ENCODE results near the gene PUSL1.

DNA sequence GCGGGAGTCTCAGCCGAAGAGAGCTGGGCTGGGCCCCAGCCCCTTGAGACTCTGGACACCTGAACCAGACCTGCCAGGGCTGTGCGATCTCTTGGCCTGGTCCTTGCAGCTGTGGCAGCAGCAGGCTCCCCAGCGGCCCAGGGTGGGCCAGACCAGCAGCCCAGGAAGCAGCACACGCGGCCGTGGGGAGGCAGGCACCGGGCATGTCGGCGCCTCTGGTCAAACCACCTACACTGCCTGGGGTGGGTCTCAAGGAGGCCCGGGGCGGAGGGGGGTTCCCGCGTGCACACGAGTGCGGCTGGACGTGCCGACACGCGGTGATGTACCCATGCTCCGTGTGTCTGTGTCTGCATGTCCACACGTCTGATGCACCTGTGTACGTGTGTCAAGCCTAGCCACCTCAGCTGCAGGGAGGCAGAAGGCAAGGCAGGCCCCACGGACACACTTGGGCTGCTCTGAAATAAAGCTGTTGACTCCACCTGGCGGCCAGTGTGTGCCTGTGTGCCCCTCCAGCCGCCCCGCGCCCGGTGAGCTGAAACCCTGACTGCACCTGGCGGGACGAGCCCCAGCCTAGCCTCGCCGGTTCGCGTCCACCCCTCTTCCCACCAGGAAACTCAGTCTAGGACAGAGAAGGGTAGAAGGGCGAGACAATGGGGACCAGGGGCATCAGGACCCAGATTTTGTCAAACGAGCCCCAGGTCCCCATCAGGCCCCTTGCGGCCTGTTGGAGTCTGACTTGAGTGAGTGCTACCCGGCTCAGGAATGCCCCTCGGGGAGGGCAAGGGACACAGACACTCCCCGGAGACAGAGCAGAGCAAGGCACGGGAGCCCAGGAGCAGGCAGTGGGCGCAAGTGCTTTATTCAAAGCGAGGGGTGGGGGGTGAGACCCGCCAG is 16.6 kb upstream of the PUSL1 start:
- TF ChIP-seq POLR2AphosphoS5 (IDR thresholded peaks at IDR 0.05; ENCODE audit: low read depth, low read length) (no peak), TAF1 (IDR thresholded peaks at IDR 0.05; ENCODE audit: borderline replicate concordance, insufficient read depth, low read length) (no peak)
- TF ChIP-seq, protein P1, sequence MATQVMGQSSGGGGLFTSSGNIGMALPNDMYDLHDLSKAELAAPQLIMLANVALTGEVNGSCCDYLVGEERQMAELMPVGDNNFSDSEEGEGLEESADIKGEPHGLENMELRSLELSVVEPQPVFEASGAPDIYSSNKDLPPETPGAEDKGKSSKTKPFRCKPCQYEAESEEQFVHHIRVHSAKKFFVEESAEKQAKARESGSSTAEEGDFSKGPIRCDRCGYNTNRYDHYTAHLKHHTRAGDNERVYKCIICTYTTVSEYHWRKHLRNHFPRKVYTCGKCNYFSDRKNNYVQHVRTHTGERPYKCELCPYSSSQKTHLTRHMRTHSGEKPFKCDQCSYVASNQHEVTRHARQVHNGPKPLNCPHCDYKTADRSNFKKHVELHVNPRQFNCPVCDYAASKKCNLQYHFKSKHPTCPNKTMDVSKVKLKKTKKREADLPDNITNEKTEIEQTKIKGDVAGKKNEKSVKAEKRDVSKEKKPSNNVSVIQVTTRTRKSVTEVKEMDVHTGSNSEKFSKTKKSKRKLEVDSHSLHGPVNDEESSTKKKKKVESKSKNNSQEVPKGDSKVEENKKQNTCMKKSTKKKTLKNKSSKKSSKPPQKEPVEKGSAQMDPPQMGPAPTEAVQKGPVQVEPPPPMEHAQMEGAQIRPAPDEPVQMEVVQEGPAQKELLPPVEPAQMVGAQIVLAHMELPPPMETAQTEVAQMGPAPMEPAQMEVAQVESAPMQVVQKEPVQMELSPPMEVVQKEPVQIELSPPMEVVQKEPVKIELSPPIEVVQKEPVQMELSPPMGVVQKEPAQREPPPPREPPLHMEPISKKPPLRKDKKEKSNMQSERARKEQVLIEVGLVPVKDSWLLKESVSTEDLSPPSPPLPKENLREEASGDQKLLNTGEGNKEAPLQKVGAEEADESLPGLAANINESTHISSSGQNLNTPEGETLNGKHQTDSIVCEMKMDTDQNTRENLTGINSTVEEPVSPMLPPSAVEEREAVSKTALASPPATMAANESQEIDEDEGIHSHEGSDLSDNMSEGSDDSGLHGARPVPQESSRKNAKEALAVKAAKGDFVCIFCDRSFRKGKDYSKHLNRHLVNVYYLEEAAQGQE (IDR thresholded peaks at IDR 0.05; ENCODE audit: insufficient read depth in 1 of 2, low read depth in 2 of 2, low read length in 2 of 2) = no peak
